A172 (cell line): ENCODE data around the gene OR2G2. TPM values are rescaled to one million over a fixed set of nuclear protein-coding genes. Genes with fewer than 3 reads are reported as not detected.

ENCODE experiments used
- total RNA-seq: library from RNA; depleted of rRNA; stranded (reverse); fragments of >200 nt; shearing (Covaris generic); gene quantifications from 2 replicates; pipeline ENCODE4 v1.2.3, GENCODE V29; 2014; rRNA removed

OR2G2 gene
- total RNA-seq, 1 experiment from 2014 or later, result not detected

Other genes with a start within 250 kb of the OR2G2 start
- 0.24 and 0.43 TPM in 2 replicates for gene NLRP3, start 172.2 kb upstream of the OR2G2 start, total RNA-seq
- not detected in 2 replicates for gene OR2B11, start 130.3 kb upstream of the OR2G2 start, total RNA-seq
- not detected in 2 replicates for gene OR2C3, start 51.9 kb upstream of the OR2G2 start, total RNA-seq
- gene GCSAML, start 39.2 kb upstream of the OR2G2 start, total RNA-seq, result 0.10 TPM in 1 of 2 replicates, not detected in the other
- not detected in 2 replicates for gene OR2G3, start 17.2 kb downstream of the OR2G2 start, total RNA-seq
- not detected in 2 replicates for gene OR13G1, start 91.4 kb downstream of the OR2G2 start, total RNA-seq
- gene OR6F1, start 128.3 kb downstream of the OR2G2 start, total RNA-seq, result not detected in 2 replicates
- gene OR14K1, start 150.3 kb downstream of the OR2G2 start, total RNA-seq, result not detected in 2 replicates
- gene OR14A2, start 159.8 kb downstream of the OR2G2 start, total RNA-seq, result not detected in 2 replicates
- gene OR1C1, start 172.2 kb downstream of the OR2G2 start, total RNA-seq, result not detected in 2 replicates
- not detected in 2 replicates for gene OR14A16, start 235.8 kb downstream of the OR2G2 start, total RNA-seq